Measurements from ENCODE around the gene ABHD17C. TPM values are rescaled to one million over a fixed set of nuclear protein-coding genes. Genes with fewer than 3 reads are reported as not detected.
A peak's percentile ranks its signal among the peaks of the same experiment; 100 is the strongest.

ABHD17C gene
- polyA plus RNA-seq, 2 of the 4 experiments (the other 2 are of a cell fraction): 14.0 to 23.7 TPM

- CTCF ChIA-PET: interaction anchor here (0.6 to 6.9 kb wide), 25 partner anchors 9 to 279 kb away, joined by 3 to 71 read pairs (median 4); partner anchors contain the start of gene CEMIP
- DNase-seq (ENCODE audit: low read depth in 1 of 2, low spot score in 1 of 2): peak; percentile 64 to 94
Measured at GRCh38 chr15:80695911-80696661, 976 bp downstream of the ABHD17C start.

GRCh38 chr15:80697075-80697685 is 2.1 kb downstream of the ABHD17C start:
- ChIA-PET POLR2A (interaction anchor here (1.4 to 1.9 kb wide), 3 partner anchors 15 to 79 kb away, joined by 4 to 6 read pairs (median 5); no protein-coding TSS in a partner anchor), CTCF (interaction anchor here (0.6 to 6.9 kb wide), 16 partner anchors 8 to 273 kb away, joined by 3 to 71 read pairs (median 6); partner anchors contain the start of gene CEMIP)
- Histone ChIP-seq H3K27ac (no peak overlapping the region; a peak in 2 of 6 replicates), H3K4me1 (peaks cover 16% of the 10 kb centered on the region), H3K9me3 (no peaks in the 10 kb centered on the region), H3K4me2 (peak overlapping the region; percentile 90), H3K4me3 (peak overlapping the region; percentile 79)
- TF ChIP-seq EP300 (IDR thresholded peaks at IDR 0.05) (no peak), BHLHE40 (IDR thresholded peaks at IDR 0.05; ENCODE audit: low read depth, low read length) (no peak), NFE2L2 (conservative IDR thresholded peaks at IDR 0.05; ENCODE audit: low read length) (no peak), RARB (CRISPR knock-in tag; IDR thresholded peaks at IDR 0.05) (no peak), RNF2 (IDR thresholded peaks at IDR 0.05; ENCODE audit: borderline replicate concordance, low read depth) (no peak), CBX8 (IDR thresholded peaks at IDR 0.05) (no peak), USF2 (IDR thresholded peaks at IDR 0.05) (no peak), HDAC2 (IDR thresholded peaks at IDR 0.05) (no peak), KDM5A (IDR thresholded peaks at IDR 0.05) (no peak), HMGXB4 (CRISPR knock-in tag; IDR thresholded peaks at IDR 0.05; ENCODE audit: borderline replicate concordance) (no peak), HEYL (CRISPR knock-in tag; IDR thresholded peaks at IDR 0.05) (no peak), GATA3 (IDR thresholded peaks at IDR 0.05; ENCODE audit: borderline replicate concordance) (no peak), EHMT2 (IDR thresholded peaks at IDR 0.05; ENCODE audit: low read depth) (no peak)
- ATAC-seq (no peak), DNase-seq (ENCODE audit: low read depth in 1 of 2, low spot score in 1 of 2) (no peak), FAIRE-seq (no peak)
- WGBS (ENCODE audit: missing lambda C conversion rate): 77% methylated on average over 6 of the region's 6 CpGs

More at GRCh38 chr15:80695911-80696661, 976 bp downstream of the ABHD17C start:
- TF ChIP-seq SMC3 (IDR thresholded peaks at IDR 0.05) (peak; percentile 59), BHLHE40 (IDR thresholded peaks at IDR 0.05; ENCODE audit: low read depth, low read length) (no peak), CBX8 (IDR thresholded peaks at IDR 0.05) (no peak), FOSL2 (IDR thresholded peaks at IDR 0.05) (no peak), FOSL2 (CRISPR knock-in tag; IDR thresholded peaks at IDR 0.05) (no peak), NFE2L2 (conservative IDR thresholded peaks at IDR 0.05; ENCODE audit: low read length) (no peak), CTCF (IDR thresholded peaks at IDR 0.05) (peak; percentile 40), PBX3 (IDR thresholded peaks at IDR 0.05) (peak; percentile 67), MAZ (IDR thresholded peaks at IDR 0.05; ENCODE audit: borderline replicate concordance, low read depth, low read length) (no peak), RAD21 (conservative IDR thresholded peaks at IDR 0.05 in 1 of 2, IDR thresholded peaks at IDR 0.05 in 1 of 2) (peak; percentile 43 to 49; a peak in 4 of 5 replicates), SREBF2 (IDR thresholded peaks at IDR 0.05) (no peak)
- Histone ChIP-seq H3K27ac (peak overlapping the region; percentile 89 to 94), H3K4me3 (peak overlapping the region; percentile 79), H3K9me3 (no peaks in the 10 kb centered on the region), H3K4me1 (peaks cover 16% of the 10 kb centered on the region), H3K4me2 (peak overlapping the region; percentile 90)
- 2% methylated on average over 29 of the region's 43 CpGs for WGBS (ENCODE audit: missing lambda C conversion rate)
- POLR2A ChIA-PET: interaction anchor here (0.7 to 1.9 kb wide), 9 partner anchors 10 to 129 kb away, joined by 3 to 7 read pairs (median 4); partner anchors contain the start of gene CEMIP
- ATAC-seq (peak; percentile 63 to 84), FAIRE-seq (no peak)

Data from A549 (cell line).